Breast epithelium (tissue), 3 donors: Measurements from ENCODE around the gene FITM1.

Source experiments
- CTCF ChIP-seq, 3 donors: fragments of 450-650 bp; IDR thresholded peaks; one replicate each; pipeline ENCODE4 v1.5.1; 2016 to 2017; ENCODE audit warnings: antibody characterized with exemption in 3 of 3, mild to moderate bottlenecking in 3 of 3, moderate library complexity in 3 of 3
- POLR2A ChIP-seq: fragments of 450-650 bp; IDR thresholded peaks from one replicate; pipeline ENCODE4 v1.6.1; 2016; ENCODE audit warnings: antibody characterized with exemption, mild to moderate bottlenecking, moderate library complexity
- POLR2AphosphoS5 ChIP-seq, 3 donors: sonication (generic); formaldehyde crosslinking; IDR thresholded peaks; one replicate each; pipeline ENCODE4 v1.6.1; 2017; ENCODE audit warnings: antibody characterized with exemption in 3 of 3

- TF ChIP-seq CTCF (IDR thresholded peaks at IDR 0.05) (no peak), POLR2A (no peak), POLR2AphosphoS5 (IDR thresholded peaks at IDR 0.05) (no peak)
These were observed 3.3 kb downstream of the FITM1 start for GRCh38 chr14:24133735-24134134.
